H1 (cell line): ENCODE results near the gene UVSSA. TPM values are rescaled to one million over a fixed set of nuclear protein-coding genes. Genes with fewer than 3 reads are reported as not detected.

Experiments used
- CBX8 ChIP-seq: fragments of 300-800, 300-1000 bp; sonication (generic); IDR thresholded peaks from 2 replicates; pipeline ENCODE4 v1.7.1; 2016; ENCODE audit warnings: low read depth, low read length, borderline replicate concordance
- CHD7 ChIP-seq: fragments of 300-600 bp; sonication (generic); IDR thresholded peaks from 2 replicates; pipeline ENCODE4 v1.7.1; 2012; ENCODE audit warnings: low read length, moderate library complexity, mild to moderate bottlenecking, inconsistent platforms; ENCODE audit not compliant: insufficient replicate concordance
- FOSL1 ChIP-seq: IDR thresholded peaks from 2 replicates; pipeline ENCODE4 v1.6.1; 2011; ENCODE audit warnings: mild to moderate bottlenecking, low read depth, low read length, moderate library complexity; ENCODE audit not compliant: insufficient read depth
- KDM5A ChIP-seq: fragments of 200-600 bp; IDR thresholded peaks from 2 replicates; pipeline ENCODE4 v1.7.1; 2012; ENCODE audit warnings: mild to moderate bottlenecking, low read length, inconsistent platforms, mixed read lengths
- NANOG ChIP-seq: IDR thresholded peaks from 2 replicates; pipeline ENCODE4 v1.6.1; 2011; ENCODE audit warnings: low read length, low read depth, mild to moderate bottlenecking, inconsistent platforms; ENCODE audit not compliant: insufficient read depth, poor library complexity, severe bottlenecking
- PHF8 ChIP-seq: fragments of 200-600 bp; sonication (generic); conservative IDR thresholded peaks from 2 replicates; pipeline ENCODE4 v1.7.1; 2012; ENCODE audit warnings: low read depth, mild to moderate bottlenecking, inconsistent platforms, low read length, moderate library complexity
- RNF2 ChIP-seq: fragments of 200-900, 300-1000 bp; sonication (generic); IDR thresholded peaks from 2 replicates; pipeline ENCODE4 v1.7.1; 2016; ENCODE audit warnings: borderline replicate concordance, low read depth, mild to moderate bottlenecking, antibody characterized with exemption, low read length; ENCODE audit not compliant: poor library complexity, severe bottlenecking; ENCODE audit errors: missing control alignments
- SIRT6 ChIP-seq: IDR thresholded peaks from one replicate; pipeline ENCODE4 v1.7.1; 2012; ENCODE audit warnings: low read length, inconsistent platforms
- SP2 ChIP-seq: IDR thresholded peaks from 2 replicates; pipeline ENCODE4 v1.6.1; 2012; ENCODE audit warnings: mild to moderate bottlenecking, low read length, inconsistent platforms
- TAF1 ChIP-seq: IDR thresholded peaks from 2 replicates; pipeline ENCODE4 v1.6.1; 2011; ENCODE audit warnings: mild to moderate bottlenecking, low read depth, low read length
- TBP ChIP-seq: IDR thresholded peaks from 2 replicates; pipeline ENCODE4 v1.6.1; 2011; ENCODE audit warnings: low read depth, low read length, improper control_type of control experiment
- polyA plus RNA-seq, 7 experiments: library from polyadenylated mRNA; depleted of rRNA in 3 of 7; stranded (reverse) in 5 of 7; unstranded in 2 of 7; fragments of >200 nt in 5 of 7; fragments of 200-250 nt in 2 of 7; gene quantifications; 1 replicate in 5 of 7; 2 replicates in 1 of 7; 4 replicates in 1 of 7; pipeline versions ENCODE4 v1.2.1 to v1.2.3, GENCODE V29; 2011 to 2013; ENCODE audit warnings: missing spikeins in 2 of 7, mixed read lengths in 2 of 7
- total RNA-seq: library from RNA; stranded (reverse); fragmentation: NEBNext Ultra II Directional; extraction: Animal tissue kit (Norgen Biotek cat#: 25700); gene quantifications from 2 replicates; pipeline ENCODE4 v1.2.1, GENCODE V29; 2021

Gene UVSSA
- total and polyA plus RNA-seq, 2 of the 8 experiments (the other 6 are each of a cell fraction or from before 2014, with no cell fraction given): 14.5 to 19.4 TPM

- TF ChIP-seq KDM5A (no peak), PHF8 (no peak), CBX8 (no peak), SP2 (no peak), SIRT6 (no peak), NANOG (no peak), TAF1 (no peak), CHD7 (no peak), RNF2 (no peak), FOSL1 (no peak), TBP (no peak)
Measured at GRCh38 chr4:1315836-1316536, 31.0 kb upstream of the UVSSA start (continued).
